Astrocyte of the spinal cord (primary cell): ENCODE results near the gene F10.

Experiments used
- DNase-seq: peaks from one replicate; pipeline ENCODE4 v3.0.0; 2011; ENCODE audit warnings: low read depth, low spot score
- H3K4me3 ChIP-seq: 2 replicates; pipeline ENCODE4 v1.5.1; 2011; ENCODE audit warnings: low read depth, mild to moderate bottlenecking, low read length, moderate library complexity
- in situ Hi-C: cut with HindIII; loops from 2 replicates; pipeline ENCODE4 v1.10.0; 2017; ENCODE audit warnings: low sequenced_read_pairs
- TF ChIP-seq, protein P1 (sequence below): IDR thresholded peaks from 2 replicates; pipeline ENCODE4 v1.5.1; 2012; ENCODE audit warnings: low read depth, mild to moderate bottlenecking, low read length, inconsistent platforms

F10 gene

DNA sequence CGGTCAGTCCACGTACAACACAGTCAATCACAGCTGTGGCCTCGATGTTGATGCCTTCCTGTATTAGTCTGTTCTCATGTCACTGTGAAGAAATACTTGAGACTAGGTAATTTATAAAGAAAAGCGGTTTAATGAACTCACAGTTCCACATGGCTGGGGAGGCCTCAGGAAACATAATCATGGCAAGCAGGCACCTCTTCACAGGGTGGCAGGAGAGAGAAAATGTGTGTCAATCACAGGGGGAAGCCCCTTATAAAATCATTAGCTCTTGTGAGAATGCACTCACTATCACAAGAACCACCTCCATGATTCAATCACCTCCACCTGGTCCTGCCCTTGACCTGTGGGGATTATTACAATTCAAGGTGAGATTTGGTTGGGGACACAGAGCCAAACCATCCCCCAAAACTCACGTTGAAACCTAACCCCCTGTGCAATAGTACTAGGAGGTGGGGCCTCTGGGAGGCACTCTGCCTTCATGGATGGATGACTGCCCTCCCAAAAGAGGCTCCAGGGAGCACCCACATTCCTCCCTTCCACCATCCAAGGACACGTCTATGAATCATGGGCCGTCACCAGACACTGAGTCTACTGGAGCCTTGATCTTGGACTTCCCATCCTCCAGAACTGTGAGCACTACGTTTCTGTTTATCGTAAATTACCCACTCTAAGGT is 33.5 kb downstream of the F10 start:
- DNase-seq, result no peak
- TF ChIP-seq, protein P1, sequence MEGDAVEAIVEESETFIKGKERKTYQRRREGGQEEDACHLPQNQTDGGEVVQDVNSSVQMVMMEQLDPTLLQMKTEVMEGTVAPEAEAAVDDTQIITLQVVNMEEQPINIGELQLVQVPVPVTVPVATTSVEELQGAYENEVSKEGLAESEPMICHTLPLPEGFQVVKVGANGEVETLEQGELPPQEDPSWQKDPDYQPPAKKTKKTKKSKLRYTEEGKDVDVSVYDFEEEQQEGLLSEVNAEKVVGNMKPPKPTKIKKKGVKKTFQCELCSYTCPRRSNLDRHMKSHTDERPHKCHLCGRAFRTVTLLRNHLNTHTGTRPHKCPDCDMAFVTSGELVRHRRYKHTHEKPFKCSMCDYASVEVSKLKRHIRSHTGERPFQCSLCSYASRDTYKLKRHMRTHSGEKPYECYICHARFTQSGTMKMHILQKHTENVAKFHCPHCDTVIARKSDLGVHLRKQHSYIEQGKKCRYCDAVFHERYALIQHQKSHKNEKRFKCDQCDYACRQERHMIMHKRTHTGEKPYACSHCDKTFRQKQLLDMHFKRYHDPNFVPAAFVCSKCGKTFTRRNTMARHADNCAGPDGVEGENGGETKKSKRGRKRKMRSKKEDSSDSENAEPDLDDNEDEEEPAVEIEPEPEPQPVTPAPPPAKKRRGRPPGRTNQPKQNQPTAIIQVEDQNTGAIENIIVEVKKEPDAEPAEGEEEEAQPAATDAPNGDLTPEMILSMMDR, result no peak
- in situ Hi-C loops, result no loop called here
- no peak overlapping the region for H3K4me3 ChIP-seq

DNA sequence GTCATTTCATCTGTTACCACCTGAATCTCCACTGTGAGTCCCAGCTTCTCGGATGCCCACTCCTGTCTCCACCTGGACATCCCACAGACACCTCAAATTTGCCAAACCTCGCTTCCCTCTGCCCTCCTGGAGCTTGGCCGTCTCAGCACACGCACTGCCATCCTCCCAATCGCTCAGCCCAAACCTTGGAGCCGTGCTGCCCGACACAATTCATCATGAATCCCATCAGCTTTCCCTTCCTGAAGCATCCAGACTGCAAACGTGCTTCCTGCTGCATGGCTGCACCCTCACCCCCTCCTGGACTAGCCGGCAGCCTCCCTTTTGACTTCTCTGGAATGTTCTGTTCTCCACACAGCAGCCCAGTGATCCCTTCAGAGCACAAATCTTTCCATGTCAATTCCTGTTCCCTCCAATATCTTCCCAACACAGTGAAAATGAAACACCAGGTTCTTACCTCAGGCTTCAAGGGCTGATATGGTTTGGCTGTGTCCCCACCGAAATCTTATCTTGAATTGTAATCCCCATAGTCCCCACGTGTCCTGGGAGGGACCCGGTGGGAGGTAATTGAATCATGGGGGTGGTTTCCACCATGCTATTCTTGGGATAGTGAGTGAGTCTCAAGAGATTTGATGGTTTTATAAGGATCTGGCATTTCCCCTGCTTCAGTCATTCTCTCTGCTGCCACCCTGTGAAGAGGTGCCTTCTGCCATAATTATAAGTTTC is 34.8 kb downstream of the F10 start:
- in situ Hi-C loops, result no loop called here

DNA sequence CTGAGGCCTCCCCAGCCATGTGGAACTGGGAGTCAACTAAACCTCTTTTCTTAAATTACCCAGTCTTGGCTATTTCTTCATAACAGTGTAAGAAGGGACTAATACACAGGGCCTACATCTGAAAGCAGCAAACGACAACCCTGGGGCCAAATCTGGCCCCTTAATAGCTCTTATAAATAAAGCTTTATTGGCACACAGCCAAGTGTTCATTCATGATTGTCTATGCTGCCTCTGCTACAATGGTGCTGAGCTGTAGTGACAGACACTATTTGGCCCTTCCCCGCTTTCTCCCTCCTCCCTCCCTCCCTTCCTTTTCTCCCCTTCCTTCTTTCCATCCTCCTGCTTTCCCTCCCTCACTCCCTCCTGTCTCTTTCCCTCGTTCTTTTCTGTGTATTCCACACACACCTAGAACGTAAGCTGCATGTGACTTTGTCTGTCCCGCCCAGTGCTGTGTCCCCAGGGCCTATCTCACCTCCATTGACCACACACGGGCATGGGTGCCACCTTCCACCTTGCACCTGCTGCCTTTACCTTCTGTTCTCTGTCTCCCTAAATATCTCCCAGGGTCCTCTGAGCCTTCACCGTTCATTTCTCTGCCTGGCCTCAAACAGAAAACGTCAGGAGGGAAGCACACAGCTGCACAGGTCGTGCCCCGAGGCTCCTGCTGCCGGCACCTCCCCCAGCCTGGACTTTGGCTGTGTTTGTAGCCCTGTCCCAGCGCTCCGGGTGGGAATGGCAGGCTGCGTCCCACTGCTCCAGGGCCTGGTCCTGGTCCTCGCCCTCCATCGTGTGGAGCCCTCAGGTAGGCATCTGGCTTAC is 35.5 kb downstream of the F10 start, which contains the start of gene PROZ:
TSS of gene PROZ (plus strand) at position 720 of the 819 bp plus-strand sequence. CDS start at position 733, 13 bp downstream.
- no peak within 1 kb of the TSS for H3K4me3 ChIP-seq

More for the DNA sequence above, 34.8 kb downstream of the F10 start:
- no peak for DNase-seq
- TF ChIP-seq, protein P1, result no peak
- H3K4me3 ChIP-seq, result no peak overlapping the region

DNA sequence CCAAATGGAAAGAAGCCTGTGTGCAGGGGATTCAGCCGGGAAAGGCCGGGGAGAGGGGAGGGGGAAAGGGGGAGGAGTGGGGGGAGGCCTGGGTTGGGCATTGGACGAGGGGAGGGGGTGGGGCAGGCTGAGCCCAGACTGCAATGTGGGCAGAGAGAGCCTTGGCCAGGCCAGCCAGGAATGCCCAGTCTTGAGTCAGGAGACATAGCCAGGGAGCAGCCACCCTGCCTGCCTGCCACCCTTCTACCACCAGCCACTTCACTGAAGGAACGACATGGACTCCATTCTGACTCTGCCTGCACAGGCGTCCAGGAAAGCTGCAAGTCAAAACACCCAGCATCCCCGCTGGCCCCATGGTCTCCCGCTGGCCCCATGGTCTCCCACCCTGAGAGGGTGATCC is 36.3 kb downstream of the F10 start:
- H3K4me3 ChIP-seq, result no peak overlapping the region
- TF ChIP-seq, protein P1, result no peak
- in situ Hi-C loops, result no loop called here
- DNase-seq, result no peak

More for the DNA sequence above, 35.5 kb downstream of the F10 start, which contains the start of gene PROZ:
- DNase-seq, result no peak
- in situ Hi-C loops, result no loop called here
- TF ChIP-seq, protein P1, result no peak

DNA sequence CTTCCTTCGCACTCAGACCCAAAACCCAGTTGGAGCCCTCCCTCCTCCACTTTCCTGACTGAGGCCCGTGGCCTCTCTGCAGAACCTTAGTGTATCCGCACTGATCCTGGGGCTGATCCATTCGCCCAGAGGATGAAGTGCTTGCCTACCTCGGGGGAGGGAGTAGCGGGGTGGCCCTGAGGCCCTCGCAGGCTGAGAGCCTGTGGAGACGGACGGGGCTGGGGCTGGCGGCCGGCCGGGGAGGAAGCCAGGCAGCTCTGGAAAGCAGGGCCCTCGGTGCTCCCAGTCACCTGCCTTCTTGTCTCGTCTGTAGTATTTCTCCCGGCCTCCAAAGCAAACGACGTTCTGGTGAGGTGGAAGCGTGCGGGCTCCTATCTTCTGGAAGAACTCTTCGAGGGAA is 37.1 kb downstream of the F10 start:
- DNase-seq, result no peak
- in situ Hi-C loops, result no loop called here
- TF ChIP-seq, protein P1, result no peak
- no peak overlapping the region for H3K4me3 ChIP-seq

DNA sequence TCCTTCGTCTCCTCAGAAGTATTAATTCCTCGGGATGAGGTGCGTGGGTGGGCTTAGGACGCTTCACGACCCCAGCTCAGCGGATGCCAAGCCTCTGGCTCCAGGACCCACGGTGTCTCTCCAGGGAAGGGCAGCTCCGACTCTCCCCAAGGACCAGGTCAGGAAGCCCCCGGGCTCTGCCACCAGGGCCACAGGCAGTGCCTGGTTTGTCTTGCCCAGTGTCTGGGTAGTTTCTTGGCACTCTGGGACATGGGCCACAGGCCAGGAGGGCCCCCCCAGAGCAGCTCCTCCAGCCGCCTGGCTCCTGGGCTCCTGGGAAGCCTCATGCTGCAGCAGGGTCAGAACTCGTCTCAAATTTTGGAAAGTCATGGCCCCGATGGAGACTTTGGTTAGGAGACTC is 38.4 kb downstream of the F10 start:
- no peak for DNase-seq
- TF ChIP-seq, protein P1, result no peak
- in situ Hi-C loops, result no loop called here
- H3K4me3 ChIP-seq, result no peak overlapping the region
